Measurements from ENCODE around the gene KIAA1217. TPM values are rescaled to one million over a fixed set of nuclear protein-coding genes. Genes with fewer than 3 reads are reported as not detected.
A peak's percentile ranks its signal among the peaks of the same experiment; 100 is the strongest.

Gene KIAA1217
- total and polyA plus RNA-seq, 2 of the 4 experiments (the other 2 are of a cell fraction): 3.4 to 4.4 TPM

GRCh38 chr10:24318517-24318916 lies 109.6 kb downstream of the KIAA1217 start:
- ATAC-seq (ENCODE audit: low read depth) (no peak), DNase-seq (peak; percentile 17)
- Histone ChIP-seq H2AFZ (replicated peaks; ENCODE audit: low read length, poor library complexity) (no peak overlapping the region), H3K79me1 (ENCODE audit: low read depth in 1 of 2, low read length in 2 of 2) (no peaks in the 10 kb centered on the region), H4K8ac (ENCODE audit: low read depth in 2 of 2, low read length in 2 of 2) (no peak overlapping the region), H3K4me3 (ENCODE audit: insufficient read depth, low read depth, low read length) (no peak overlapping the region), H3K23ac (ENCODE audit: low read depth, low read length) (no peak overlapping the region), H3K27ac (ENCODE audit: insufficient read depth, low read length) (no peak overlapping the region), H3K27me3 (ENCODE audit: control insufficient read depth, insufficient read depth, low read length) (0 out of 2 replicates have a peak, but pooled peaks cover 1% of the 10 kb centered on the region), H3K9me3 (ENCODE audit: control insufficient read depth, insufficient read depth, low read length) (no peaks in the 10 kb centered on the region), H3K4me2 (ENCODE audit: low read depth, low read length) (no peak overlapping the region), H2BK15ac (ENCODE audit: low read depth, low read length) (no peak overlapping the region), H3K18ac (ENCODE audit: low read depth, low read length) (no peak overlapping the region), H2BK5ac (ENCODE audit: low read depth, low read length, poor library complexity, severe bottlenecking) (no peak overlapping the region), H4K91ac (ENCODE audit: insufficient read depth, low read depth, low read length) (no peak overlapping the region), H3K56ac (ENCODE audit: extremely low read depth, insufficient read depth, low read length) (no peak overlapping the region), H3K14ac (replicated peaks; ENCODE audit: low read depth, low read length) (no peak overlapping the region), H4K5ac (ENCODE audit: low read depth, low read length) (no peak overlapping the region), H2AK9ac (replicated peaks; ENCODE audit: low read depth, low read length, poor library complexity) (no peak overlapping the region), H3K4ac (ENCODE audit: low read depth, low read length) (no peak overlapping the region), H3K36me3 (ENCODE audit: control insufficient read depth, insufficient read depth, low read length) (no peaks in the 10 kb centered on the region), H3K9me1 (ENCODE audit: insufficient read depth, low read length) (no peaks in the 10 kb centered on the region), H4K20me1 (ENCODE audit: insufficient read depth, low read length) (no peaks in the 10 kb centered on the region), H3K4me1 (ENCODE audit: control insufficient read depth, insufficient read depth, low read length) (no peaks in the 10 kb centered on the region), H2AK5ac (ENCODE audit: low read depth, low read length) (no peak overlapping the region), H2BK20ac (ENCODE audit: low read depth, low read length) (no peak overlapping the region), H3K9ac (ENCODE audit: low read depth, low read length) (no peak overlapping the region), H2BK120ac (ENCODE audit: low read depth, low read length) (no peak overlapping the region)
- dilution Hi-C loops (cut with HindIII; ENCODE audit: low sequenced_read_pairs, unreplicated experiment) (no loop called here), in situ Hi-C loops (cut with MboI; ENCODE audit: low sequenced_read_pairs) (no loop called here), intact Hi-C loops (cut with micrococcal nuclease) (no loop called here)
- BruUV-seq (replicated peaks): no TSS peak
- no peak for TF ChIP-seq MXI1 (IDR thresholded peaks at IDR 0.05; ENCODE audit: borderline replicate concordance, low read depth, low read length)
- no peak for TF ChIP-seq BHLHE40 (IDR thresholded peaks at IDR 0.05; ENCODE audit: low read depth, low read length)
- no peak for TF ChIP-seq RCOR1 (IDR thresholded peaks at IDR 0.05; ENCODE audit: insufficient replicate concordance, low read length)
- no peak for TF ChIP-seq CTCF (conservative IDR thresholded peaks at IDR 0.05; ENCODE audit: low read depth, low read length)
- TF ChIP-seq POLR2A (IDR thresholded peaks at IDR 0.05; ENCODE audit: low read depth, low read length): no peak
- no peak for TF ChIP-seq SMC3 (IDR thresholded peaks at IDR 0.05; ENCODE audit: low read depth, low read length)
- TF ChIP-seq FOS (IDR thresholded peaks at IDR 0.05; ENCODE audit: low read depth, low read length): no peak
- no peak for TF ChIP-seq RFX5 (IDR thresholded peaks at IDR 0.05; ENCODE audit: low read depth, low read length)
- TF ChIP-seq NFE2L2 (IDR thresholded peaks at IDR 0.05; ENCODE audit: low read depth, low read length): no peak
- no peak for TF ChIP-seq USF2 (IDR thresholded peaks at IDR 0.05; ENCODE audit: low read depth, low read length)
- no peak for TF ChIP-seq MAFK (IDR thresholded peaks at IDR 0.05; ENCODE audit: low read depth, low read length)
- CTCF ChIA-PET: interaction anchor here (0.6 to 1.0 kb wide), 3 partner anchors 14 to 60 kb away, joined by 3 to 4 read pairs (median 3); no protein-coding TSS in a partner anchor
- POLR2A ChIA-PET (ENCODE audit: unreplicated experiment): no interaction called here
- 100% methylated on average over 1 of the region's 5 CpGs; no CpG with 5 or more reads in 1 of the 2 experiments for WGBS, 2 experiments (ENCODE audit: extremely low coverage in 2 of 2, insufficient read length in 1 of 2)
